H1 (cell line): ENCODE data around the gene FBXO44. TPM values are rescaled to one million over a fixed set of nuclear protein-coding genes. Genes with fewer than 3 reads are reported as not detected.

Experiments
- CTCF ChIA-PET: fragments of 300-600 bp; sonication (Branson Sonifier 250); formaldehyde crosslinking; loops from one replicate; lab custom pipeline; 2021; ENCODE audit not compliant: partially characterized antibody; lab: Charles Lee
- POLR2A ChIA-PET: fragments of 300-600 bp; sonication (Branson Sonifier 250); formaldehyde crosslinking; loops from one replicate; lab custom pipeline; 2021; ENCODE audit warnings: inconsistent platforms; ENCODE audit not compliant: partially characterized antibody; lab: Charles Lee
- DNase-seq, 2 experiments: peaks; one replicate each; pipeline versions ENCODE4 v3.0.0 to v3.0.0-alpha.2; 2010 to 2022; ENCODE audit warnings: low spot score in 2 of 2, low read depth in 1 of 2, mixed read lengths in 1 of 2
- FAIRE-seq: peaks from 2 replicates; lab custom pipeline; 2011; peaks lifted over from hg19 to GRCh38; lab: Jason Lieb, UNC
- H2AFZ ChIP-seq: 2 replicates; pipeline ENCODE4 v1.8.1; 2012; ENCODE audit warnings: low read length, inconsistent platforms
- H2AK5ac ChIP-seq: 2 replicates; pipeline ENCODE4 v1.6.1; 2013; ENCODE audit warnings: low read depth, low read length
- H2BK120ac ChIP-seq: replicated peaks from 2 replicates; pipeline ENCODE3; 2013; ENCODE audit warnings: low read depth, low read length, inconsistent platforms
- H2BK12ac ChIP-seq: 2 replicates; pipeline ENCODE4 v1.6.1; 2013; ENCODE audit warnings: low read depth, low read length
- H2BK15ac ChIP-seq: 2 replicates; pipeline ENCODE4 v1.6.1; 2013; ENCODE audit warnings: low read length
- H2BK20ac ChIP-seq: 2 replicates; pipeline ENCODE4 v1.6.1; 2013; ENCODE audit warnings: low read length
- H2BK5ac ChIP-seq: 2 replicates; pipeline ENCODE4 v1.6.1; 2013; ENCODE audit warnings: low read depth, low read length
- H3K14ac ChIP-seq: 2 replicates; pipeline ENCODE4 v1.6.1; 2013; ENCODE audit warnings: inconsistent platforms; ENCODE audit not compliant: insufficient read length
- H3K18ac ChIP-seq: 2 replicates; pipeline ENCODE4 v1.6.1; 2013; ENCODE audit warnings: low read length; ENCODE audit errors: extremely low read depth
- H3K23ac ChIP-seq: 2 replicates; pipeline ENCODE4 v1.6.1; 2013; ENCODE audit warnings: inconsistent platforms; ENCODE audit not compliant: insufficient read length
- H3K23me2 ChIP-seq: 2 replicates; pipeline ENCODE4 v1.6.1; 2013; ENCODE audit warnings: low read depth, low read length
- H3K27ac ChIP-seq: 2 replicates; pipeline ENCODE4 v1.6.1; 2011; ENCODE audit warnings: low read depth, low read length, inconsistent platforms
- H3K27me3 ChIP-seq, 4 experiments: replicated peaks in 1 of 4; 1 replicate in 1 of 4; 2 replicates in 3 of 4; pipeline versions ENCODE4 v1.6.1 to v1.8.1; 2011 to 2013; ENCODE audit warnings: low read length in 3 of 4, mild to moderate bottlenecking in 3 of 4, inconsistent platforms in 2 of 4, mixed read lengths in 2 of 4, moderate library complexity in 1 of 4; ENCODE audit not compliant: control insufficient read depth in 3 of 4, insufficient read depth in 3 of 4; ENCODE audit errors: extremely low read depth in 1 of 4
- H3K36me3 ChIP-seq, 4 experiments: 2 replicates each; pipeline versions ENCODE4 v1.6.1 to v1.8.1; 2011 to 2013; ENCODE audit warnings: mild to moderate bottlenecking in 4 of 4, low read length in 3 of 4, moderate library complexity in 2 of 4, control low read depth in 1 of 4, inconsistent platforms in 1 of 4; ENCODE audit not compliant: insufficient read depth in 4 of 4, control insufficient read depth in 2 of 4
- H3K4ac ChIP-seq: replicated peaks from 2 replicates; pipeline ENCODE3; 2013; ENCODE audit warnings: low read length, low read depth, mixed read lengths, inconsistent platforms; ENCODE audit not compliant: insufficient read length
- H3K4me1 ChIP-seq, 4 experiments: replicated peaks in 1 of 4; 1 replicate in 1 of 4; 2 replicates in 3 of 4; pipeline versions ENCODE4 v1.6.1 to v1.8.1; 2011 to 2013; ENCODE audit warnings: low read length in 3 of 4, inconsistent platforms in 2 of 4, mixed read lengths in 1 of 4; ENCODE audit not compliant: insufficient read depth in 4 of 4, control insufficient read depth in 3 of 4
- H3K4me2 ChIP-seq, 2 experiments: 2 replicates each; pipeline versions ENCODE4 v1.6.1 to v1.8.1; 2011 to 2013; ENCODE audit warnings: low read depth in 2 of 2, low read length in 2 of 2, control low read depth in 1 of 2, inconsistent platforms in 1 of 2, mild to moderate bottlenecking in 1 of 2; ENCODE audit not compliant: insufficient read depth in 1 of 2
- H3K4me3 ChIP-seq, 4 experiments: fragments of 200-600, 300-600 bp in 1 of 4; sonication (generic), shearing (Covaris generic), sonication (Bioruptor Twin) in 1 of 4; 2 replicates each; pipeline versions ENCODE4 v1.5.1 to v1.8.1; 2011 to 2016; ENCODE audit warnings: low read length in 4 of 4, low read depth in 3 of 4, control low read depth in 2 of 4, inconsistent platforms in 2 of 4, mild to moderate bottlenecking in 2 of 4, mixed read lengths in 1 of 4, moderate library complexity in 1 of 4; ENCODE audit not compliant: insufficient read depth in 2 of 4; ENCODE audit errors: extremely low read depth in 1 of 4
- H3K56ac ChIP-seq: replicated peaks from 2 replicates; pipeline ENCODE3; 2013; ENCODE audit warnings: low read depth, mild to moderate bottlenecking, mixed read lengths, low read length, inconsistent platforms; ENCODE audit not compliant: insufficient read length
- H3K79me1 ChIP-seq: 2 replicates; pipeline ENCODE4 v1.6.1; 2013; ENCODE audit warnings: low read depth, low read length, control low read depth
- H3K79me2 ChIP-seq, 2 experiments: 2 replicates each; pipeline versions ENCODE4 v1.6.1 to v1.8.1; 2012 to 2013; ENCODE audit warnings: low read length in 2 of 2, mild to moderate bottlenecking in 2 of 2, inconsistent platforms in 1 of 2; ENCODE audit not compliant: insufficient read depth in 2 of 2, control insufficient read depth in 1 of 2
- H3K9ac ChIP-seq, 4 experiments: replicated peaks in 1 of 4; 1 replicate in 1 of 4; 2 replicates in 3 of 4; pipeline versions ENCODE4 v1.6.1 to v1.8.1; 2011 to 2013; ENCODE audit warnings: low read depth in 3 of 4, low read length in 3 of 4, control low read depth in 2 of 4, mild to moderate bottlenecking in 2 of 4, moderate library complexity in 2 of 4, inconsistent platforms in 1 of 4; ENCODE audit errors: extremely low read depth in 1 of 4
- H3K9me3 ChIP-seq, 2 experiments: 2 replicates each; pipeline versions ENCODE4 v1.6.1 to v1.8.1; 2012 to 2013; ENCODE audit warnings: mild to moderate bottlenecking in 2 of 2, moderate library complexity in 2 of 2, control low read depth in 1 of 2, inconsistent platforms in 1 of 2, low read depth in 1 of 2, low read length in 1 of 2, mixed read lengths in 1 of 2; ENCODE audit not compliant: insufficient read depth in 2 of 2
- H4K20me1 ChIP-seq, 2 experiments: replicated peaks in 1 of 2; 2 replicates each; pipeline versions ENCODE3 to v1.8.1; 2011 to 2013; ENCODE audit warnings: inconsistent platforms in 2 of 2, low read length in 2 of 2, mild to moderate bottlenecking in 1 of 2; ENCODE audit not compliant: insufficient read depth in 2 of 2, control insufficient read depth in 1 of 2
- H4K5ac ChIP-seq: 2 replicates; pipeline ENCODE4 v1.6.1; 2013; ENCODE audit warnings: low read length, low read depth, mixed read lengths, inconsistent platforms; ENCODE audit not compliant: insufficient read length
- H4K8ac ChIP-seq: 2 replicates; pipeline ENCODE4 v1.8.0; 2013; ENCODE audit warnings: mild to moderate bottlenecking, moderate library complexity, low read length, inconsistent platforms; ENCODE audit not compliant: insufficient read depth; ENCODE audit errors: extremely low read depth
- H4K91ac ChIP-seq: replicated peaks from 2 replicates; pipeline ENCODE3; 2013; ENCODE audit warnings: low read length, mixed read lengths, inconsistent platforms; ENCODE audit not compliant: insufficient read length
- ASH2L ChIP-seq: fragments of 200-600, 300-600 bp; sonication (generic); IDR thresholded peaks from one replicate; pipeline ENCODE4 v1.7.1; 2017; ENCODE audit warnings: low read length
- E2F6 ChIP-seq: IDR thresholded peaks from 2 replicates; pipeline ENCODE4 v1.6.1; 2012; ENCODE audit warnings: inconsistent platforms
- KDM4A ChIP-seq: IDR thresholded peaks from one replicate; pipeline ENCODE4 v1.7.1; 2012; ENCODE audit warnings: low read depth, mild to moderate bottlenecking, moderate library complexity, low read length, inconsistent platforms; ENCODE audit not compliant: severe bottlenecking
- MAX ChIP-seq: IDR thresholded peaks from 2 replicates; pipeline ENCODE4 v1.6.1; 2012; ENCODE audit warnings: inconsistent platforms
- NRF1 ChIP-seq: IDR thresholded peaks from 2 replicates; pipeline ENCODE4 v1.6.1; 2011; ENCODE audit warnings: mild to moderate bottlenecking, low read depth, low read length, improper control_type of control experiment
- POLR2A ChIP-seq, 2 experiments: IDR thresholded peaks; 1 replicate in 1 of 2; 2 replicates in 1 of 2; pipeline ENCODE4 v1.6.1; 2011; ENCODE audit warnings: low read depth in 2 of 2, low read length in 2 of 2, mild to moderate bottlenecking in 2 of 2; ENCODE audit errors: control extremely low read depth in 1 of 2
- SIN3A ChIP-seq, 2 experiments: IDR thresholded peaks in 1 of 2; conservative IDR thresholded peaks in 1 of 2; 2 replicates each; pipeline ENCODE4 v1.6.1; 2011 to 2012; ENCODE audit warnings: low read length in 2 of 2, improper control_type of control experiment in 1 of 2, low read depth in 1 of 2, mild to moderate bottlenecking in 1 of 2
- TAF1 ChIP-seq: IDR thresholded peaks from 2 replicates; pipeline ENCODE4 v1.6.1; 2011; ENCODE audit warnings: mild to moderate bottlenecking, low read depth, low read length
- ZNF274 ChIP-seq: IDR thresholded peaks from 2 replicates; pipeline ENCODE4 v1.7.0; 2012; ENCODE audit warnings: low read length, borderline replicate concordance; ENCODE audit errors: extremely low read depth
- WGBS, 2 experiments: shearing (Covaris generic) in 1 of 2; methylation state at CpG; one replicate each; pipeline versions ENCODE4 v1.1.6 to v1.1.7; 2013 to 2015; ENCODE audit warnings: low lambda C conversion rate in 2 of 2, mixed read lengths in 2 of 2, inconsistent platforms in 1 of 2, low coverage in 1 of 2, missing lambda C conversion rate in 1 of 2; ENCODE audit not compliant: insufficient replicate concordance in 2 of 2, insufficient coverage in 1 of 2, insufficient read length in 1 of 2; ENCODE audit errors: extremely low coverage in 1 of 2, missing lambda C conversion rate in 1 of 2; 5-methylcytosine and 5-hydroxymethylcytosine counted together
- polyA plus RNA-seq, 7 experiments: library from polyadenylated mRNA; depleted of rRNA in 3 of 7; stranded (reverse) in 5 of 7; unstranded in 2 of 7; fragments of >200 nt in 5 of 7; fragments of 200-250 nt in 2 of 7; gene quantifications; 1 replicate in 5 of 7; 2 replicates in 1 of 7; 4 replicates in 1 of 7; pipeline versions ENCODE4 v1.2.1 to v1.2.3, GENCODE V29; 2011 to 2013; ENCODE audit warnings: missing spikeins in 2 of 7, mixed read lengths in 2 of 7
- total RNA-seq: library from RNA; stranded (reverse); fragmentation: NEBNext Ultra II Directional; extraction: Animal tissue kit (Norgen Biotek cat#: 25700); gene quantifications from 2 replicates; pipeline ENCODE4 v1.2.1, GENCODE V29; 2021

Gene FBXO44
- total and polyA plus RNA-seq, 2 of the 8 experiments (the other 6 are each of a cell fraction or from before 2014, with no cell fraction given), result 27.0 to 27.2 TPM

GRCh38 chr1:11664336-11665065, 9.8 kb downstream of the FBXO44 start:
- H3K23me2 ChIP-seq, result 0 out of 2 replicates have a peak, but pooled peaks cover 2% of the 10 kb centered on the region
- H3K9me3 ChIP-seq, result no peaks in the 10 kb centered on the region
- H2BK120ac ChIP-seq, result no peak overlapping the region
- FAIRE-seq (no peak), DNase-seq (peak in 1 of 2 experiments; percentile 78)
- no peak overlapping the region; the same call in 1 of the 2 replicates for H3K27ac ChIP-seq
- ChIA-PET CTCF (interaction anchor here (0.6 to 7.1 kb wide), 18 partner anchors 10 to 211 kb away, joined by 3 to 104 read pairs (median 10); partner anchors contain the start of genes AGTRAP, FBXO2, FBXO44 and MAD2L2), POLR2A (interaction anchor here (0.7 to 30.0 kb wide), 20 partner anchors 10 to 188 kb away, joined by 3 to 1025 read pairs (median 8); partner anchors contain the start of genes DRAXIN, FBXO2, FBXO44 and MAD2L2)
- no peak overlapping the region for H2AFZ ChIP-seq
- no peak overlapping the region for H2BK12ac ChIP-seq
- peak overlapping the region; percentile 79; the same call in 1 of the 2 replicates for H4K8ac ChIP-seq
- no peaks in the 10 kb centered on the region; a peak in 1 of 7 replicates for H3K27me3 ChIP-seq
- H3K4me3 ChIP-seq, result peak overlapping the region; percentile 15 to 59 (median 22); a peak in 7 of 8 replicates
- no peak overlapping the region for H3K23ac ChIP-seq
- H3K36me3 ChIP-seq, result peaks cover 2 to 26% (median 4%) of the 10 kb centered on the region in 4 experiments; a peak in 5 of 8 replicates
- H3K4me1 ChIP-seq, result no peaks in the 10 kb centered on the region; a peak in 2 of 7 replicates
- 12% methylated on average over 30 of the region's 66 CpGs; no CpG with 5 or more reads in 1 of the 2 experiments for WGBS, 2 experiments
- no peak overlapping the region for H4K91ac ChIP-seq
- no peaks in the 10 kb centered on the region; the same call in 1 of the 2 replicates for H3K79me1 ChIP-seq
- H2AK5ac ChIP-seq, result no peak overlapping the region
- peak overlapping the region; percentile 58 to 90 for H3K4me2 ChIP-seq
- no peak overlapping the region for H2BK5ac ChIP-seq
- H3K18ac ChIP-seq, result peak overlapping the region; percentile 60; the same call in 1 of the 2 replicates
- no peak overlapping the region for H3K14ac ChIP-seq
- H4K5ac ChIP-seq, result peak overlapping the region; percentile 10
- no peaks in the 10 kb centered on the region for H3K79me2 ChIP-seq
- H2BK20ac ChIP-seq, result no peak overlapping the region
- TF ChIP-seq POLR2A (IDR thresholded peaks at IDR 0.05; ENCODE audit: control extremely low read depth in 1 of 2, low read depth in 2 of 2, low read length in 2 of 2) (peak in 1 of 2 experiments; percentile 7; a peak in 1 of 3 replicates), ZNF274 (no peak), E2F6 (no peak), MAX (0 out of 2 replicates have a peak, but pooled peaks have one; percentile 16), KDM4A (peak; percentile 31), NRF1 (no peak), SIN3A (conservative IDR thresholded peaks at IDR 0.05 in 1 of 2, IDR thresholded peaks at IDR 0.05 in 1 of 2; ENCODE audit: low read depth in 1 of 2, low read length in 2 of 2) (0 out of 4 replicates have a peak, but pooled peaks of 1 of the 2 experiments have one; percentile 13), TAF1 (peak; percentile 29; the same call in 1 of the 2 replicates), ASH2L (peak; percentile 34)
- no peak overlapping the region for H3K4ac ChIP-seq
- H4K20me1 ChIP-seq, result peaks cover 4 to 15% of the 10 kb centered on the region in 2 experiments
- H2BK15ac ChIP-seq, result no peak overlapping the region
- peak overlapping the region in 1 of 4 experiments; percentile 47; a peak in 1 of 7 replicates for H3K9ac ChIP-seq
- no peak overlapping the region for H3K56ac ChIP-seq
